ENCODE results near the gene HSDL2.
"Not testable (repeated sequence)": the region's sequence is repeated elsewhere in the genome, so short reads cannot be mapped to it uniquely, and the experiment has no call there.

The HSDL2 gene

DNA sequence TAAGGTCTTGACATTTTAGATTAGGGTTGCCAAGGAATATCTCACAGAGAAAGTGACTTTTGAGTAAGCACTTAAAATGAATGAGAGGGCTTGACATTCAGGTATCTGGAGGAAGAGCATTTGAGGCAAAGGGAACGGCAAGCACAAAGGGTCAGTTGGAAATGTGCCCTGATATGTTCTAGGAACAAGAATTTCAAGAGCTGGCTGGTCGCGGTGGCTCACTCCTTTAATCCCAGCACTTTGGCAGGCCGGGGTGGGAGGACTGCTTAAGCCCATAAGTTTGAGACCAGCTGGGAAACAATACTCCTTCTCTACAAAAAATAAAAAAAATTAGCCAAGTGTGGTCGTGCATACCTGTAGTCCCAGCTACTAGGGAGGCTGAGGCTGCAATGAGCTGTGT is 123.3 kb downstream of the HSDL2 start:
- DNase-seq: no peak

DNA sequence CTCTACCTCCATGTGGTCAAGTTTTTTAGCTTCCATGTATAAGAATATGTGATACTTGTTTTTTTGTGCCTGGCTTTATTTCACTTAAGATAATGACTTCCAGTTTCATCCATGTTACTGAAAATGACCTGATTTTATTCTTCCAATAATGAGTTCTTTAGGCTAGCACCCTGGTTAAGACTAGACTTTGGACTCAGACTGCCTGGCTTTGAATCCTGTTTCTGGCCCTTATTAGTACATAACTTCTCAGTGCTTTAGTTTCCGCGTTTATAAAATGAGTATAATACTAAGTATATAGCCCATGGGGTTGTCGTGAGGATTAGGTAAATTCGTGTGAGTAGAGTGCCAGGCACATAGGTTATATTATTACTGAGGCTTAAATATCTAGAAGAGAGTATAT is 125.2 kb downstream of the HSDL2 start:
- no peak for DNase-seq

GRCh38 chr9:112505607-112506006 is 125.7 kb downstream of the HSDL2 start:
- DNase-seq: no peak

GRCh38 chr9:112506571-112506970 is 126.7 kb downstream of the HSDL2 start:
- no peak for DNase-seq

- no peak for DNase-seq
Observed at GRCh38 chr9:112507001-112507680, 127.2 kb downstream of the HSDL2 start.

GRCh38 chr9:112508377-112508776 is 128.5 kb downstream of the HSDL2 start:
- DNase-seq: no peak

DNA sequence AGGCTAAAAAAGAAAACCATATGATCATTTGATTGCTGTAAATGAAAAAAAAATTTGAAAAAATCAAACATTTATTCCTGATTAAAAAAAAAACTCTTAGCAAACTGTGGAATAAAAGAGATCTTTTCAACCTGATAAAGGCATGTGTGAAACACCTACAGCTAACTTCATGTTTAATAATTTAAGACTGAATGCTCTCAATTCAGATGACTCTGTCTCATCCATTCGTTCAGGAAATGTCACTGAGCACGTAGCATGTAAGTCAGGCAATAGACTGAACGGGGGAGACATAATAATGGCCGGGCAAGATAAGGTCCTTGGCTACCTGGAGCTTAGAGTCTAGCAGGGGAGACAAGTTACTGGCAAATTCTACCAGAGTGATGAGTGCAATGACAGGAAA is 132.5 kb downstream of the HSDL2 start:
- not testable (repeated sequence) for DNase-seq

GRCh38 chr9:112516769-112517168 is 136.9 kb downstream of the HSDL2 start:
- no peak for DNase-seq

DNA sequence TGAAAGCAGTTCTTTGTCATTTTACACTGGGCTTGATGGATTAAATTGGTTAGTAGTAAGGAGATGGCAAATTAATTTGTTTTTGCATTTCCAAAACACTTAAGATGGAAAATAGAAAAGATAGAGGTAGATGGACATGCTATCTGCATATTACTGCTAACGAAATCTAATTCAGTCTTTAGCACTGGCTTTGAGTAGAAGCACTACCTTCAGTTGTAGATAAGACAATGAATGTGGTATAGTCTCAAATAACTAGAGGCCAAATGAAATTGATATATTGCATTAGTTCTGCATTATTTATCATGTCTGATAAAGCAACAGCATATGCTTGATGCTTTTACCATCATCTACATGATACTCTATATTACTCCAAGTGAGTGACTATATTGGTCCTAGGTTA is 140.2 kb downstream of the HSDL2 start:
- no peak for DNase-seq

GRCh38 chr9:112520656-112521055 is 140.7 kb downstream of the HSDL2 start:
- no peak for DNase-seq

Data from central memory CD4-positive, alpha-beta T cell (primary cell).